Osteoblast (primary cell): Measurements from ENCODE around the gene PIP4K2C. TPM values are rescaled to one million over a fixed set of nuclear protein-coding genes. Genes with fewer than 3 reads are reported as not detected.

Source experiments
- DNase-seq: peaks from one replicate; pipeline ENCODE4 v3.0.0; 2011; ENCODE audit warnings: low spot score, mixed read lengths; ENCODE audit not compliant: insufficient read length; ENCODE audit errors: missing footprints
- H2AFZ ChIP-seq: 2 replicates; pipeline ENCODE4 v1.6.0; 2011; ENCODE audit warnings: mild to moderate bottlenecking, low read length
- H3K27ac ChIP-seq: 2 replicates; pipeline ENCODE4 v1.5.1; 2011; ENCODE audit warnings: mild to moderate bottlenecking, low read depth, low read length, moderate library complexity
- H3K27me3 ChIP-seq: 2 replicates; pipeline ENCODE4 v1.6.0; 2012; ENCODE audit warnings: mild to moderate bottlenecking, control low read depth, inconsistent platforms, low read length, moderate library complexity; ENCODE audit not compliant: insufficient read depth
- H3K36me3 ChIP-seq: 2 replicates; pipeline ENCODE4 v1.5.1; 2011; ENCODE audit warnings: mild to moderate bottlenecking, low read length, control low read depth, moderate library complexity; ENCODE audit not compliant: insufficient read depth
- H3K4me1 ChIP-seq: 2 replicates; pipeline ENCODE4 v1.5.1; 2011; ENCODE audit warnings: mild to moderate bottlenecking, low read length, control low read depth, moderate library complexity; ENCODE audit not compliant: insufficient read depth
- H3K4me2 ChIP-seq: 2 replicates; pipeline ENCODE4 v1.6.0; 2011; ENCODE audit warnings: mild to moderate bottlenecking, low read length; ENCODE audit not compliant: insufficient read depth
- H3K4me3 ChIP-seq: fragments of 200-600 bp; sonication (generic); 3 replicates; pipeline ENCODE4 v1.5.1; 2012; ENCODE audit warnings: mild to moderate bottlenecking, low read length, inconsistent platforms; ENCODE audit not compliant: insufficient read depth
- H3K79me2 ChIP-seq: 2 replicates; pipeline ENCODE4 v1.6.0; 2012; ENCODE audit warnings: mild to moderate bottlenecking, low read length, control low read depth, inconsistent platforms; ENCODE audit not compliant: insufficient read depth
- H3K9me3 ChIP-seq: 2 replicates; pipeline ENCODE4 v1.5.1; 2011; ENCODE audit warnings: low read depth, low read length, control low read depth
- H4K20me1 ChIP-seq: 2 replicates; pipeline ENCODE4 v1.6.0; 2012; ENCODE audit warnings: mild to moderate bottlenecking, low read length, control low read depth; ENCODE audit not compliant: insufficient read depth
- CTCF ChIP-seq: IDR thresholded peaks from 2 replicates; pipeline ENCODE4 v1.5.1; 2011; ENCODE audit warnings: mild to moderate bottlenecking, low read depth, low read length, moderate library complexity; ENCODE audit errors: extremely low read depth
- total RNA-seq: library from RNA; depleted of rRNA; stranded (reverse); fragments of >200 nt; gene quantifications from 2 replicates; pipeline ENCODE4 v1.2.3, GENCODE V29; 2012

Gene PIP4K2C
- total RNA-seq, 1 donor, result 36.6 TPM

GRCh38 chr12:57548013-57548315 is 43.0 kb upstream of the PIP4K2C start:
- Histone ChIP-seq H3K79me2 (peaks cover 35% of the 10 kb centered on the region), H3K4me3 (no peak overlapping the region), H3K36me3 (no peaks in the 10 kb centered on the region), H2AFZ (no peak overlapping the region), H3K4me1 (peaks cover 24% of the 10 kb centered on the region), H3K27me3 (peaks cover 31% of the 10 kb centered on the region), H4K20me1 (peaks cover 22% of the 10 kb centered on the region), H3K4me2 (no peak overlapping the region), H3K9me3 (no peaks in the 10 kb centered on the region), H3K27ac (no peak overlapping the region)
- TF ChIP-seq CTCF, result no peak
- no peak for DNase-seq

GRCh38 chr12:57548488-57548887 is 42.5 kb upstream of the PIP4K2C start:
- no peak overlapping the region for H3K27ac ChIP-seq
- H4K20me1 ChIP-seq, result peaks cover 19% of the 10 kb centered on the region
- H3K36me3 ChIP-seq, result no peaks in the 10 kb centered on the region
- H3K27me3 ChIP-seq, result peaks cover 31% of the 10 kb centered on the region
- H3K9me3 ChIP-seq, result no peaks in the 10 kb centered on the region
- DNase-seq, result peak; percentile 26
- H2AFZ ChIP-seq, result no peak overlapping the region
- H3K4me2 ChIP-seq, result no peak overlapping the region
- peaks cover 25% of the 10 kb centered on the region for H3K4me1 ChIP-seq
- peaks cover 31% of the 10 kb centered on the region for H3K79me2 ChIP-seq
- H3K4me3 ChIP-seq, result no peak overlapping the region
- TF ChIP-seq CTCF, result no peak

DNA sequence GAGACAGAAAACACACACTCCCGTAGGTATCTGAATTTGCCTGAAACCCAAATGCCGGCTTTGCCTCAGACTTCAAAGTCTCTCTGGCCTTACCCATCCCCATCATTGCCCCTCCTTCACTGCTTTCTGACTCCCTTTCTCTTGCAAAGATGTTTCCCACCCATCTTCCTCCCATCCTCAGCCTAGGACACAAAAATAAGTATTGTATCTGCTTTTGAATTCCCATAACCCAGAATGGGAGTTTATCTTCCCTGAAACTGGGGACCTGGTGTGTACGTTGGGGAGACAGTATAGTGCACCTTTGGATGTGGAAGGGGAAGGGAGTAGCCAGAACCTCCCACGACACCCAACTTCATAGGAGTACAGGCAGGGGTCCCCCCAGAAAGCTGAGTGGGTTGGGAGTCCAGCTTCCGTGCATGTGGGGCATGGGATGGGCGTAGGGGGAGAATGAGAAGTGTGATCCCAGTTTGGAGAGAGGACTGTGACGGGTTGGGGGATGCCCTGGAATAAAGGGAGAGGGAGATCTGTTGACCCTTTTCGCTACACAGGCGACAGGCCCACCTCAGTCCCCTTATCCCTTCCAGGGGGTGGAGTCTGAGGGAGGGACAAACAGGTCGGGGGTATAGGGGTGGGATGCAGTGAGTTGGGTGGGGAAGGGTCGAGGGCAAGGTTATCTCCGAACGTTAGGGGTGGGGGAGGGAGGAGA is 41.6 kb upstream of the PIP4K2C start:
- Histone ChIP-seq H2AFZ (no peak overlapping the region), H3K27me3 (peaks cover 31% of the 10 kb centered on the region), H3K4me1 (peaks cover 19% of the 10 kb centered on the region), H3K79me2 (peaks cover 25% of the 10 kb centered on the region), H3K4me2 (no peak overlapping the region), H4K20me1 (peaks cover 13% of the 10 kb centered on the region), H3K36me3 (no peaks in the 10 kb centered on the region), H3K9me3 (no peaks in the 10 kb centered on the region), H3K27ac (no peak overlapping the region), H3K4me3 (no peak overlapping the region)
- TF ChIP-seq CTCF, result no peak
- DNase-seq, result peak; percentile 75

DNA sequence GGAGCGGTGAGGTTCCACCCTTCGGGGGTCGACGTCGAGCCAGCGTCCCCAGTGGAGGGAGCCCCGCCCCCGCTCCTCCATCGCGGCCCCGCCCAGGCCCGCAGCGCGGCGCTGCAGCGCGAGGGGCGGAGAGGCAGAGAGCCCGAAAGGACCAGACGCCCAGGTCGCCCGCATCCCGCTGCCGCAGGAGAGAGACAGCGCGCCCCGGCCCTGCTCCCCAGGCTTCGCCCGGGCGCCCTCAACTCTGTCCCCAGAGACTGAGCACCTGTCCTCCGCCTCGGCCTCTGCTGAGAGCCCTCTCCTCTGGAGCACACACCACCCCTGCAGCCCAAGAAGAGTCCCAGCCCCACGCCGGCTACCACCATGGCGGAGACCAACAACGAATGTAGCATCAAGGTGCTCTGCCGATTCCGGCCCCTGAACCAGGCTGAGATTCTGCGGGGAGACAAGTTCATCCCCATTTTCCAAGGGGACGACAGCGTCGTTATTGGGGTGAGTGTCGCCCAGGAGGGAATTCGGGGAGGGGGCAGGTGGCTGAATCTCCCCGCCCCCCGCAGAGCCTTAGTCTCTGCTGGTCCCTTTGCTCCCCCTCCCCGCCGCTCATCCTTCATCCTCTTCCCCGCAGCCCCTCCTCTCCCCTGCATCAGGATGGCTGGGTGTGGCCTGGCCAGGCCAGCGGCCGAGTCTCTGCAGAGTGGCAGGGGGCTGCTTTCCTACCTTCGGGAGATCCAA is 40.9 kb upstream of the PIP4K2C start, which contains the start of gene KIF5A:
TSS of gene KIF5A (plus strand) at position 136 of the 732 bp plus-strand sequence. CDS start at position 364, 228 bp downstream.
- TF ChIP-seq CTCF, result no peak
- peak; percentile 90 for DNase-seq

More for the DNA sequence above, 40.9 kb upstream of the PIP4K2C start, which contains the start of gene KIF5A:
- H3K9me3 ChIP-seq, result no peaks in the 10 kb centered on the region
- peak within 1 kb of the TSS; percentile 41 for H3K4me3 ChIP-seq
- peak within 1 kb of the TSS; percentile 49 for H3K4me2 ChIP-seq
- H3K79me2 ChIP-seq, result peaks cover 19% of the 10 kb centered on the region
- peaks cover 19% of the 10 kb centered on the region for H3K4me1 ChIP-seq
- H4K20me1 ChIP-seq, result peaks cover 8% of the 10 kb centered on the region
- H2AFZ ChIP-seq, result no peak within 1 kb of the TSS
- peaks cover 31% of the 10 kb centered on the region for H3K27me3 ChIP-seq
- no peak within 1 kb of the TSS for H3K27ac ChIP-seq
- H3K36me3 ChIP-seq, result no peaks in the 10 kb centered on the region
